Activated naive CD4-positive, alpha-beta T cell treated with anti-CD3 and anti-CD28 coated beads, Interleukin-2, amount 50 U/mL, for 24 hours (primary cell): ENCODE results near the gene CD68.

Experiments used
- H3K27ac Mint-ChIP-seq: one replicate; pipeline ENCODE4 v1.8.0; 2021; ENCODE audit warnings: mild to moderate bottlenecking, mixed read lengths
- H3K27me3 Mint-ChIP-seq: one replicate; pipeline ENCODE4 v1.8.0; 2021; ENCODE audit warnings: mixed read lengths
- H3K36me3 Mint-ChIP-seq: one replicate; pipeline ENCODE4 v1.8.0; 2021; ENCODE audit warnings: mixed read lengths
- H3K4me1 Mint-ChIP-seq: one replicate; pipeline ENCODE4 v1.8.0; 2021; ENCODE audit warnings: mixed read lengths
- H3K4me3 Mint-ChIP-seq: one replicate; pipeline ENCODE4 v1.8.0; 2021; ENCODE audit warnings: mild to moderate bottlenecking, mixed read lengths
- H3K9me3 Mint-ChIP-seq: one replicate; pipeline ENCODE4 v1.8.0; 2021; ENCODE audit warnings: mixed read lengths

The CD68 gene

GRCh38 chr17:7579001-7579833 lies at the start of gene CD68:
Gene CD68 (plus strand): TSS chr17:7579638. CDS start chr17:7579678, 40 bp downstream.
- Mint-ChIP-seq H3K27me3 (no peaks in the 10 kb centered on the region), H3K9me3 (no peaks in the 10 kb centered on the region), H3K4me3 (peak within 1 kb of the TSS; percentile 81), H3K4me1 (peaks cover 80% of the 10 kb centered on the region), H3K27ac (peak within 1 kb of the TSS; percentile 95), H3K36me3 (peaks cover 30% of the 10 kb centered on the region)

GRCh38 chr17:7530023-7530900 lies 49.2 kb upstream of the CD68 start:
- Mint-ChIP-seq H3K4me3 (no peak overlapping the region), H3K27ac (no peak overlapping the region), H3K36me3 (no peaks in the 10 kb centered on the region), H3K4me1 (no peaks in the 10 kb centered on the region), H3K9me3 (no peaks in the 10 kb centered on the region), H3K27me3 (no peaks in the 10 kb centered on the region)

DNA sequence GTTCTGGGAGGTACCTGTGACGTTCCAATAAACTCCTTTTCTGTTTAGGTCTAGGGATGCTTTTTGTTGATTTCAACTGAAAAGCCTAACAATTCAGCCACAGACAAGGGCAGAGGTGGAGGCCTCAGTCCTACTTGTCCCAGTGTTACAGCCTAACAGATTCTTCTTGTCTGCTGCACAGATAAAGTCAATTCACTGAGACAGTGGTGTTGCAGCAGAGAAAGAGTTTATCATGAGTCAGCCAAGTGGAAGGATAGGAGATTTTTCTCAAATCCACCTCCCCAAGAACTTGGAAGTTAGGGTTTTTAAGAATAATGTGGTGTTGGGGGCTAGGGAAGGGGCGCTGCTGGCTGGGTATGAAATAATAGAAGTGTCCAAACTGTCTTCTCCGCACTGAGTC lies 41.4 kb upstream of the CD68 start:
- Mint-ChIP-seq H3K27me3 (no peaks in the 10 kb centered on the region), H3K36me3 (no peaks in the 10 kb centered on the region), H3K4me3 (no peak overlapping the region), H3K27ac (no peak overlapping the region), H3K4me1 (no peaks in the 10 kb centered on the region), H3K9me3 (no peaks in the 10 kb centered on the region)

DNA sequence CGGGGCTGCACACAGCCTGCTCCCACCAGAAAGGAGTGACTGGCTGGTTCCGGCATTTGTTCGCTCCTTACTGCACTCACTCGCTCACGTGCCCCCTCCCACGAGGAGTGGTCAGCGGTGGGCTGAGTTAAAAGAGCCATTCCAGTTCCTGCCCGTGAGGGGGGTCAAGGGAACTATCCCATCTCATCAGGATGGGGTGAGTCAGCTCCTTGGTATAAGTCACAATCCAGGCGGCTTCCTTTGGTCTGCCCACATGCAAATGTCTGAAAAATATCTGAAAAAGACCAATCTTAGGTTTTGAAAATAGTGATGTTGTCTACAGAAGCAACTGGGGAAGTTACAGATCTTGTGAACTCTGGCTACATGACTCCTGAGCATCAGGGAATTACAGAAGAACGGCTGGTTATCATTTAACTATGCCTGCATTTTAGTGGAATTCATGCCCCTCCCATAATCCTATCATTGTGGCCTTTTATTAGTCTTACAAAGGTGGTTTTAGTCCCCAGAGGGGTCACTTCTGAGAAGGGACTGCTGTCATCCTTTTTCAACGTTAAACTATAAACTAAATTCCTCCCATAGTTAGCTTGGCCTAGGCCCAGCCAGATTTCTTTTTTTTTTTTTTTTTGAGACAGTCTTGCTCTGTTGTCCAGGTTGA lies 40.4 kb upstream of the CD68 start:
- Mint-ChIP-seq H3K36me3 (no peaks in the 10 kb centered on the region), H3K27me3 (no peaks in the 10 kb centered on the region), H3K4me3 (no peak overlapping the region), H3K27ac (no peak overlapping the region), H3K4me1 (no peaks in the 10 kb centered on the region), H3K9me3 (no peaks in the 10 kb centered on the region)

DNA sequence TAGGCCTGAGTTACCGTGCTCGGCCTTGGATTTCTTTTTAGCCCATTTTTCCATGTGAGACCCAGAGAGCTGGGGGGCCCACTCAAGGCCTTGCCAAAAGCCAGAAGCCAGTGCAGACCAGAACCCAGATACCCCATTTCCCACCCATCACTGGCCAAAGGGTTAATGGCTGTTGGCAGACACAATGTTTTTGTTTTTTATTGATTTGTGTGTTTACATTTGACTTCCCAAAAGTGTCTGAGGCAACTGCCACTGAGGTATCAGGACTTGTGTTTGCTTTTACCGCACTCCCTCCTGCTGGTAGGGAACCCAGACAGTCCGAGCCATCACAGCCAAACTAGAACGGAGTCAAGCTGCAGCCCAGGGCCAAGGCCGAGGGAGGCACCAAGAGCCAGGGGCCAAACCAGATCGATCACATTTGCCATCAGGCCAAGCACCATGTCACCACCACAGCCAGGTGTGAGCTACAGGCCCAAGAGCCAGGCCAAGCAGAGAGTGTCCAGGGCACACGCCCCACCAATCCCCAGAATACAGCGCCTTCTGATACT lies 38.3 kb upstream of the CD68 start:
- H3K36me3 Mint-ChIP-seq: no peaks in the 10 kb centered on the region
- no peaks in the 10 kb centered on the region for H3K27me3 Mint-ChIP-seq
- H3K4me3 Mint-ChIP-seq: no peak overlapping the region
- no peaks in the 10 kb centered on the region for H3K9me3 Mint-ChIP-seq
- H3K27ac Mint-ChIP-seq: no peak overlapping the region
- no peaks in the 10 kb centered on the region for H3K4me1 Mint-ChIP-seq

DNA sequence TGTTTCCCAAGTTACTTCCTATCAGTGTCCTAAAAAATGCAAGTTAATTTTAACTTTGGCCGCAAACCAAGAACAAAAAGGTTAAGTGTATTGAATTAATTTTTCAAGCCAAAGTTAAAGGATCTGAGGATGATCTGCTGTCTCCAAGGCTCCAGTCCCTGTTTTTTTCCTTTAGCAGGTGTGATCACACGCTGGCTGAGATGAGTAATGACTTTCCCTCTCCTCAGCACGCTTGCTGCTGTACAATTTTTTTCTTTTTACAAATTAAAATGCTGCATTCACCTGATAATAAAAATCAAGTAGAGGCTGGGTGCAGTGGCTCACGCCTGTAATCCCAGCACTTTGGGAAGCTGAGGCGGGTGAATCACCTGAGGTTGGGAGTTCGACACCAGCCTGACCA lies 34.5 kb upstream of the CD68 start:
- H3K36me3 Mint-ChIP-seq: no peaks in the 10 kb centered on the region
- no peaks in the 10 kb centered on the region for H3K27me3 Mint-ChIP-seq
- no peak overlapping the region for H3K4me3 Mint-ChIP-seq
- H3K4me1 Mint-ChIP-seq: peaks cover 14% of the 10 kb centered on the region
- H3K9me3 Mint-ChIP-seq: no peaks in the 10 kb centered on the region
- H3K27ac Mint-ChIP-seq: no peak overlapping the region

- peak within 1 kb of the TSS; percentile 72 for H3K27ac Mint-ChIP-seq
- H3K4me3 Mint-ChIP-seq: peak within 1 kb of the TSS; percentile 81
- no peaks in the 10 kb centered on the region for H3K9me3 Mint-ChIP-seq
- no peaks in the 10 kb centered on the region for H3K36me3 Mint-ChIP-seq
- no peaks in the 10 kb centered on the region for H3K27me3 Mint-ChIP-seq
- H3K4me1 Mint-ChIP-seq: peaks cover 52% of the 10 kb centered on the region
These were observed 30.6 kb upstream of the CD68 start, which contains the start of gene TNFSF12 for GRCh38 chr17:7548585-7549400. Gene TNFSF12 (plus strand): TSS chr17:7549058. CDS start chr17:7549154, 96 bp downstream.

DNA sequence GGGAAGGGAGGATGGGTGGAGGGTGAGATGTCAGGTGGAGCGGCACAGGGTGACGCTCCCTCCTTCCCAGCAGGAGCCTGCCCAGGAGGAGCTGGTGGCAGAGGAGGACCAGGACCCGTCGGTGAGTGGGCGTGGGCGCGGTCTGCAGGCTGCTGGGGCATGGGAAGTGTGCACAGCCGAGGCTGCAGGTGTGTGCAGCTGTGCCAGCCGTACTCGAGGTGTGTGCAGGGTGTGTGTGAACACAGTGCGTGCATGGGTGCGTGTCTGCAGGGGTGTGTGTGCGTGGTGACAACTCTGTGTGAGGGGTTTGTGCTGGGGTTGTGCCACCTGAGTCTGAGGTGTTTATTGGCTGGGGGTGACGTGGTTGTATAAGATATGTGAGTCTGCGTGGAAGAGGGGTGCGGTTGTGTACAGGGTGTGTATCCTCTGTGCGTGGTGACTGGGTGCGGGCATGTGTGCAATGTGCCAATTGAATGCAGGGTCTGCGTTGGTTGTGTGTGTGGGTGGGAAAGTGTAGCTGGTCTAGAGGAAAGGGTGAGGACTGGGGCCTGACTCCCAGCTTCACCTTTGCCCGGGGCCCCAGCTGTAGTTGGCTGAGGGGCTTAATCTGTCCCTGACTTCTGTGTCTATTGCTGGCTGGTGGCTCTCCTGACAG lies 29.9 kb upstream of the CD68 start:
- Mint-ChIP-seq H3K4me3 (peak overlapping the region; percentile 66), H3K36me3 (no peaks in the 10 kb centered on the region), H3K27me3 (no peaks in the 10 kb centered on the region), H3K27ac (peak overlapping the region; percentile 52), H3K4me1 (peaks cover 56% of the 10 kb centered on the region), H3K9me3 (no peaks in the 10 kb centered on the region)

DNA sequence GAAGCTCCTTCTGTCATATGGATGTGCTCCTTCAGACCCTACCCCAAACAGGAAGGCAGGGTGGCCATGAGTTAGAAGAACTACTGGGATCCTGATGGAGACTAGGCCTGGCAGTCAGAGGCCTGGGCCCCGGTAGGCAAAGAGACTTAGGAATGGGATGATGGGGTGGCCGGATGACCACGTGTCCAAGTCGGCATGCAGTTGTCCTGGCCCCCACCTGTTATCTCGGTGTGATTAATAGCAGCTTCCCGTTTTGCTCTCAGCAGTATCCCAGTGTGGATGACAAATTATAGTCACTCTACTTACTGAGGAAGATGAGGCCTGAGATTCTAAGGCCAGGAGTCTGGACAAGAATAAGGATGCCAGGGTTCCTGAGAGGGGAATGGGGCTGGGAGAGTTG lies 29.1 kb upstream of the CD68 start:
- Mint-ChIP-seq H3K27ac (no peak overlapping the region), H3K4me3 (peak overlapping the region; percentile 66), H3K4me1 (peaks cover 63% of the 10 kb centered on the region), H3K27me3 (no peaks in the 10 kb centered on the region), H3K9me3 (no peaks in the 10 kb centered on the region), H3K36me3 (no peaks in the 10 kb centered on the region)

DNA sequence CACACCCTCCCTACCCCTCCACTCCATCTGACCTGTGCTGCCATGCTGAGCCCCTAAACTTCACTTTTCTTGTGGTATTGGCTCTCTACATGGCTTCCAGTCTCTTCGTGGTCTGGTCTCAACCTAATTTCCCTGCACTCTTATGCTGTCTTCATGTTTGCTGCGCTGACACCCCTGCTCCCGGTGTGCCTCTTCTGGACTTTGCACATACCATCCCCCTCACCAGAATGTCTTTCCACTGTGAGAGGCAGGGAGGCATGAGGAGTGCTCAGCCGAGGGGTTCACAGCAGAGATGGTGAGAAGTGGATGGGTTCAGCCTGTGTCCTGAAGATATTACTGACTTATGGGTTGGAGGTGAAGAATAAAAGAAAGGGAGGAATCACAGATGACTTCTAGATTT lies 28.0 kb upstream of the CD68 start:
- Mint-ChIP-seq H3K27ac (no peak overlapping the region), H3K36me3 (no peaks in the 10 kb centered on the region), H3K4me1 (peaks cover 70% of the 10 kb centered on the region), H3K4me3 (no peak overlapping the region), H3K27me3 (no peaks in the 10 kb centered on the region), H3K9me3 (no peaks in the 10 kb centered on the region)

DNA sequence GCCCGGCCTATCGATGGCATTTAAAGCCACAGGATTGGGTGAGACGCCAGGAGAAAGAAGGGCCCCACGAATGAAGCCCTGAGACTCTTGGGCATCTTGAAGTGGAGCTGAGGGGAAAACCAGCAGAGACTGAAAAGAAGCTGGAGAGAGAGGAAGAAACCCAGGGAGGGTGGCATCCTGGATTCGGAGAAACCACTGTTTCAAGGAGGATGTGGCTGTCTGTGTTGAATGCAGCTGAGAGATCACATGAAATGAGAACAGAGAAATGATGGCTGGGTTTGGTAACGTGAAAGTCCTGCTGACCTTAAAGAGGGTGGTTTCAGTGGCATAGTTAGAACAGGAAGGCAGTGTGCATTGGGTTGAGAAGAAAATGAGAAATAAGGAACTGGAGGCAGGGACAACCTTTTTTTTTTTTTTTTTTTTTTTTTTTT lies 26.8 kb upstream of the CD68 start:
- Mint-ChIP-seq H3K36me3 (no peaks in the 10 kb centered on the region), H3K27me3 (no peaks in the 10 kb centered on the region), H3K9me3 (no peaks in the 10 kb centered on the region), H3K4me1 (peaks cover 76% of the 10 kb centered on the region), H3K4me3 (peak overlapping the region; percentile 43), H3K27ac (peak overlapping the region; percentile 80)

- H3K27me3 Mint-ChIP-seq: no peaks in the 10 kb centered on the region
- H3K36me3 Mint-ChIP-seq: no peaks in the 10 kb centered on the region
- H3K4me1 Mint-ChIP-seq: peaks cover 78% of the 10 kb centered on the region
- peak overlapping the region; percentile 3 for H3K4me3 Mint-ChIP-seq
- peak overlapping the region; percentile 86 for H3K27ac Mint-ChIP-seq
- H3K9me3 Mint-ChIP-seq: no peaks in the 10 kb centered on the region
These were observed 26.1 kb upstream of the CD68 start for GRCh38 chr17:7553356-7553755.

GRCh38 chr17:7555320-7555948 lies 24.0 kb upstream of the CD68 start:
- Mint-ChIP-seq H3K9me3 (no peaks in the 10 kb centered on the region), H3K4me1 (peaks cover 84% of the 10 kb centered on the region), H3K27me3 (no peaks in the 10 kb centered on the region), H3K4me3 (no peak overlapping the region), H3K36me3 (no peaks in the 10 kb centered on the region), H3K27ac (peak overlapping the region; percentile 80)

DNA sequence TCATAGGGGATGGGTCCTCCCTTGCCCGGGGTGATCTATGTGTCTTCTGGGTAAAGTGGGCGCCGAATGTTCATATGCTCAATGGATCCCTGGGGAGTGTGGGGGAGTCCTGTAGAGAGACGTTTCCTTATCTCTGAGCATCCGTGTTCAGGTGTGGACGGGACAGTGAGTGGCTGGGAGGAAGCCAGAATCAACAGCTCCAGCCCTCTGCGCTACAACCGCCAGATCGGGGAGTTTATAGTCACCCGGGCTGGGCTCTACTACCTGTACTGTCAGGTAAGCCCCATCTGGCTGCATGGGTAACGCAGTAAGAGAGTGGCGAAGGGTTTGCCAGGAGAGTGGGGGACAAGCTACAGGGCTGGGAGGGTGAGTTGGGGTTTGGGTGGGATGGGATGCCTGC lies 22.8 kb upstream of the CD68 start:
- H3K27ac Mint-ChIP-seq: peak overlapping the region; percentile 68

More for the DNA sequence above, 22.8 kb upstream of the CD68 start:
- H3K27me3 Mint-ChIP-seq: no peaks in the 10 kb centered on the region
- no peak overlapping the region for H3K4me3 Mint-ChIP-seq
- H3K9me3 Mint-ChIP-seq: no peaks in the 10 kb centered on the region
- H3K4me1 Mint-ChIP-seq: peaks cover 80% of the 10 kb centered on the region
- no peaks in the 10 kb centered on the region for H3K36me3 Mint-ChIP-seq
